Mononuclear cell (primary cell): Measurements from ENCODE around the gene KDM4C. TPM values are rescaled to one million over a fixed set of nuclear protein-coding genes. Genes with fewer than 3 reads are reported as not detected.

ENCODE experiments used
- H3K27me3 ChIP-seq: 2 replicates; pipeline ENCODE4 v1.6.0; 2011; ENCODE audit warnings: low read length, control low read depth; ENCODE audit not compliant: insufficient read depth
- H3K4me1 ChIP-seq: 2 replicates; pipeline ENCODE4 v1.5.1; 2011; ENCODE audit warnings: mild to moderate bottlenecking, low read length, control low read depth; ENCODE audit not compliant: insufficient read depth
- H3K4me3 ChIP-seq: 2 replicates; pipeline ENCODE4 v1.5.1; 2011; ENCODE audit warnings: mild to moderate bottlenecking, low read length, moderate library complexity
- H3K9me3 ChIP-seq: 2 replicates; pipeline ENCODE4 v1.5.1; 2011; ENCODE audit warnings: low read depth, mild to moderate bottlenecking, control low read depth, low read length
- total RNA-seq: library from RNA; depleted of rRNA; stranded (reverse); fragments of >200 nt; gene quantifications from one replicate; pipeline ENCODE4 v1.2.3, GENCODE V29; 2012

Gene KDM4C
- total RNA-seq, 1 donor = 78.6 TPM

- H3K4me1 ChIP-seq = peaks cover 3% of the 10 kb centered on the region
- no peaks in the 10 kb centered on the region for H3K27me3 ChIP-seq
- no peaks in the 10 kb centered on the region for H3K9me3 ChIP-seq
- H3K4me3 ChIP-seq = no peak overlapping the region
Observed at GRCh38 chr9:7143645-7144200, 385.9 kb downstream of the KDM4C start.

- H3K9me3 ChIP-seq = no peaks in the 10 kb centered on the region
- H3K27me3 ChIP-seq = no peaks in the 10 kb centered on the region
- peaks cover 11% of the 10 kb centered on the region for H3K4me1 ChIP-seq
- H3K4me3 ChIP-seq = no peak overlapping the region
Observed at GRCh38 chr9:7144265-7145046, 386.7 kb downstream of the KDM4C start.

GRCh38 chr9:7145361-7146069 is 387.7 kb downstream of the KDM4C start:
- Histone ChIP-seq H3K4me1 (peaks cover 21% of the 10 kb centered on the region), H3K9me3 (no peaks in the 10 kb centered on the region), H3K27me3 (no peaks in the 10 kb centered on the region), H3K4me3 (no peak overlapping the region)

- H3K4me3 ChIP-seq = no peak overlapping the region
- H3K4me1 ChIP-seq = peaks cover 32% of the 10 kb centered on the region
- H3K9me3 ChIP-seq = no peaks in the 10 kb centered on the region
- no peaks in the 10 kb centered on the region for H3K27me3 ChIP-seq
Observed at GRCh38 chr9:7146582-7146981, 388.8 kb downstream of the KDM4C start.

- peaks cover 33% of the 10 kb centered on the region for H3K4me1 ChIP-seq
- H3K9me3 ChIP-seq = no peaks in the 10 kb centered on the region
- H3K4me3 ChIP-seq = no peak overlapping the region
- H3K27me3 ChIP-seq = no peaks in the 10 kb centered on the region
Observed at GRCh38 chr9:7147121-7148090, 389.6 kb downstream of the KDM4C start.

GRCh38 chr9:7148243-7148765 is 390.5 kb downstream of the KDM4C start:
- H3K4me1 ChIP-seq = peaks cover 33% of the 10 kb centered on the region
- H3K9me3 ChIP-seq = no peaks in the 10 kb centered on the region
- no peak overlapping the region for H3K4me3 ChIP-seq
- H3K27me3 ChIP-seq = no peaks in the 10 kb centered on the region

GRCh38 chr9:7149258-7149657 is 391.5 kb downstream of the KDM4C start:
- H3K4me3 ChIP-seq = no peak overlapping the region
- H3K9me3 ChIP-seq = no peaks in the 10 kb centered on the region
- H3K4me1 ChIP-seq = peaks cover 33% of the 10 kb centered on the region
- H3K27me3 ChIP-seq = no peaks in the 10 kb centered on the region

- Histone ChIP-seq H3K27me3 (no peaks in the 10 kb centered on the region), H3K4me1 (peaks cover 33% of the 10 kb centered on the region), H3K4me3 (no peak overlapping the region), H3K9me3 (no peaks in the 10 kb centered on the region)
Observed at GRCh38 chr9:7150153-7150890, 392.5 kb downstream of the KDM4C start.

GRCh38 chr9:7153134-7153533 is 395.4 kb downstream of the KDM4C start:
- Histone ChIP-seq H3K4me3 (no peak overlapping the region), H3K9me3 (no peaks in the 10 kb centered on the region), H3K4me1 (peaks cover 31% of the 10 kb centered on the region), H3K27me3 (no peaks in the 10 kb centered on the region)

- Histone ChIP-seq H3K27me3 (no peaks in the 10 kb centered on the region), H3K4me3 (no peak overlapping the region), H3K9me3 (no peaks in the 10 kb centered on the region), H3K4me1 (peaks cover 29% of the 10 kb centered on the region)
Observed at GRCh38 chr9:7153566-7153965, 395.8 kb downstream of the KDM4C start.

- H3K9me3 ChIP-seq = no peaks in the 10 kb centered on the region
- peaks cover 25% of the 10 kb centered on the region for H3K4me1 ChIP-seq
- no peak overlapping the region for H3K4me3 ChIP-seq
- H3K27me3 ChIP-seq = no peaks in the 10 kb centered on the region
Observed at GRCh38 chr9:7154003-7154619, 396.3 kb downstream of the KDM4C start.

GRCh38 chr9:7154650-7155049 is 396.9 kb downstream of the KDM4C start:
- H3K27me3 ChIP-seq = no peaks in the 10 kb centered on the region
- H3K4me1 ChIP-seq = peaks cover 20% of the 10 kb centered on the region
- H3K9me3 ChIP-seq = no peaks in the 10 kb centered on the region
- no peak overlapping the region for H3K4me3 ChIP-seq

- Histone ChIP-seq H3K4me1 (no peaks in the 10 kb centered on the region), H3K4me3 (no peak overlapping the region), H3K27me3 (no peaks in the 10 kb centered on the region), H3K9me3 (no peaks in the 10 kb centered on the region)
Observed at GRCh38 chr9:7161469-7161868, 403.7 kb downstream of the KDM4C start.

GRCh38 chr9:7163932-7164331 is 406.2 kb downstream of the KDM4C start:
- no peaks in the 10 kb centered on the region for H3K4me1 ChIP-seq
- no peak overlapping the region for H3K4me3 ChIP-seq
- no peaks in the 10 kb centered on the region for H3K27me3 ChIP-seq
- H3K9me3 ChIP-seq = no peaks in the 10 kb centered on the region
